H9 (cell line): ENCODE measurements around the gene CEP170B. TPM values are rescaled to one million over a fixed set of nuclear protein-coding genes. Genes with fewer than 3 reads are reported as not detected.

Experiments used
- DNase-seq: peaks from one replicate; pipeline ENCODE4 v3.0.0-alpha.2; 2017
- H2AFZ ChIP-seq: one replicate; pipeline ENCODE4 v1.6.1; 2013; ENCODE audit warnings: mild to moderate bottlenecking, low read length, control low read depth, moderate library complexity
- H2AK5ac ChIP-seq: 2 replicates; pipeline ENCODE4 v1.6.1; 2013; ENCODE audit warnings: low read length, control low read depth, mixed read lengths; ENCODE audit not compliant: insufficient read length
- H2BK120ac ChIP-seq: one replicate; pipeline ENCODE4 v1.6.1; 2013; ENCODE audit warnings: low read depth, mild to moderate bottlenecking, low read length, control low read depth, inconsistent platforms; ENCODE audit not compliant: poor library complexity, severe bottlenecking
- H2BK12ac ChIP-seq: 2 replicates; pipeline ENCODE4 v1.6.1; 2013; ENCODE audit warnings: low read length, control low read depth, mixed read lengths, low read depth; ENCODE audit not compliant: insufficient read length
- H2BK15ac ChIP-seq: 2 replicates; pipeline ENCODE4 v1.6.1; 2013; ENCODE audit warnings: low read depth, low read length, control low read depth
- H2BK20ac ChIP-seq: one replicate; pipeline ENCODE4 v1.6.1; 2013; ENCODE audit warnings: low read depth, mild to moderate bottlenecking, low read length, control low read depth, inconsistent platforms; ENCODE audit not compliant: poor library complexity, severe bottlenecking
- H2BK5ac ChIP-seq: 2 replicates; pipeline ENCODE4 v1.6.1; 2013; ENCODE audit warnings: low read length, control low read depth, mixed read lengths; ENCODE audit not compliant: insufficient read length
- H3K14ac ChIP-seq: 2 replicates; pipeline ENCODE4 v1.6.1; 2013; ENCODE audit warnings: low read length, control low read depth; ENCODE audit not compliant: insufficient read depth
- H3K18ac ChIP-seq: 2 replicates; pipeline ENCODE4 v1.6.1; 2013; ENCODE audit warnings: low read depth, mild to moderate bottlenecking, mixed read lengths, low read length, control low read depth; ENCODE audit not compliant: insufficient read length
- H3K23ac ChIP-seq: 2 replicates; pipeline ENCODE4 v1.6.1; 2013; ENCODE audit warnings: low read length, control low read depth, mixed read lengths, low read depth; ENCODE audit not compliant: insufficient read length
- H3K23me2 ChIP-seq: 2 replicates; pipeline ENCODE4 v1.6.1; 2013; ENCODE audit warnings: low read depth, mild to moderate bottlenecking, mixed read lengths, low read length, control low read depth; ENCODE audit not compliant: insufficient read length, poor library complexity, severe bottlenecking
- H3K27ac ChIP-seq: 2 replicates; pipeline ENCODE4 v1.5.1; 2013; ENCODE audit warnings: low read length, control low read depth, mixed read lengths, low read depth; ENCODE audit not compliant: insufficient read length
- H3K27me3 ChIP-seq: 2 replicates; pipeline ENCODE4 v1.6.1; 2013; ENCODE audit warnings: low read length, control low read depth, inconsistent platforms; ENCODE audit not compliant: insufficient read depth
- H3K4ac ChIP-seq: 2 replicates; pipeline ENCODE4 v1.6.1; 2013; ENCODE audit warnings: low read depth, mild to moderate bottlenecking, control low read depth, inconsistent platforms, low read length, moderate library complexity
- H3K4me1 ChIP-seq: 2 replicates; pipeline ENCODE4 v1.6.1; 2013; ENCODE audit warnings: low read length, control low read depth, inconsistent platforms; ENCODE audit not compliant: insufficient read depth
- H3K4me2 ChIP-seq: 2 replicates; pipeline ENCODE4 v1.6.1; 2013; ENCODE audit warnings: low read length, control low read depth, mixed read lengths; ENCODE audit not compliant: insufficient read length, insufficient read depth
- H3K56ac ChIP-seq: 2 replicates; pipeline ENCODE4 v1.6.1; 2013; ENCODE audit warnings: low read depth, mild to moderate bottlenecking, mixed read lengths, low read length, control low read depth; ENCODE audit not compliant: insufficient read length
- H3K79me1 ChIP-seq: 2 replicates; pipeline ENCODE4 v1.6.1; 2013; ENCODE audit warnings: low read depth, mild to moderate bottlenecking, moderate library complexity, low read length, control low read depth, inconsistent platforms; ENCODE audit not compliant: insufficient read depth, poor library complexity, severe bottlenecking
- H3K79me2 ChIP-seq: 2 replicates; pipeline ENCODE4 v1.6.1; 2013; ENCODE audit warnings: low read length, control low read depth, inconsistent platforms; ENCODE audit not compliant: insufficient read depth
- H3K9ac ChIP-seq: 2 replicates; pipeline ENCODE4 v1.6.1; 2013; ENCODE audit warnings: low read length, control low read depth, mixed read lengths; ENCODE audit not compliant: insufficient read length; ENCODE audit errors: extremely low read depth
- H3K9me3 ChIP-seq: one replicate; pipeline ENCODE4 v1.6.1; 2013; ENCODE audit warnings: low read depth, low read length, inconsistent platforms; ENCODE audit not compliant: control insufficient read depth
- H3T11ph ChIP-seq: one replicate; pipeline ENCODE4 v1.6.1; 2013; ENCODE audit warnings: mild to moderate bottlenecking, low read length, control low read depth, inconsistent platforms
- H4K20me1 ChIP-seq: one replicate; pipeline ENCODE4 v1.6.1; 2013; ENCODE audit not compliant: control insufficient read depth, insufficient read length, insufficient read depth
- H4K5ac ChIP-seq: 2 replicates; pipeline ENCODE4 v1.6.1; 2013; ENCODE audit warnings: low read depth, mild to moderate bottlenecking, mixed read lengths, low read length, control low read depth; ENCODE audit not compliant: insufficient read length
- H4K8ac ChIP-seq: replicated peaks from 2 replicates; pipeline ENCODE4 v1.6.1; 2013; ENCODE audit warnings: low read length, control low read depth, mixed read lengths, low read depth; ENCODE audit not compliant: insufficient read length
- H4K91ac ChIP-seq: 2 replicates; pipeline ENCODE4 v1.6.1; 2013; ENCODE audit warnings: low read depth, mild to moderate bottlenecking, moderate library complexity, mixed read lengths, low read length, control low read depth; ENCODE audit not compliant: insufficient read length
- H3K27ac Mint-ChIP-seq, 3 experiments: 2 replicates in 2 of 3; 3 replicates in 1 of 3; pipeline ENCODE4 v1.8.0; 2020 to 2021; ENCODE audit warnings: mixed read lengths in 3 of 3, mild to moderate bottlenecking in 1 of 3, moderate library complexity in 1 of 3
- H3K27me3 Mint-ChIP-seq: 2 replicates; pipeline ENCODE4 v1.8.0; 2021; ENCODE audit warnings: low read depth, mild to moderate bottlenecking, moderate library complexity, mixed read lengths
- H3K36me3 Mint-ChIP-seq, 3 experiments: 2 replicates in 2 of 3; 3 replicates in 1 of 3; pipeline ENCODE4 v1.8.0; 2020 to 2021; ENCODE audit warnings: low read depth in 3 of 3, mixed read lengths in 3 of 3; ENCODE audit not compliant: insufficient read depth in 1 of 3
- H3K4me1 Mint-ChIP-seq, 2 experiments: 2 replicates each; pipeline ENCODE4 v1.8.0; 2020; ENCODE audit warnings: mixed read lengths in 2 of 2
- H3K4me3 Mint-ChIP-seq, 2 experiments: 2 replicates in 1 of 2; 3 replicates in 1 of 2; pipeline ENCODE4 v1.8.0; 2020 to 2021; ENCODE audit warnings: mild to moderate bottlenecking in 2 of 2, mixed read lengths in 2 of 2, moderate library complexity in 1 of 2
- H3K9me3 Mint-ChIP-seq, 2 experiments: 2 replicates in 1 of 2; 3 replicates in 1 of 2; pipeline ENCODE4 v1.8.0; 2020; ENCODE audit warnings: mild to moderate bottlenecking in 2 of 2, mixed read lengths in 2 of 2, moderate library complexity in 1 of 2
- WGBS: extraction: QIAGEN DNeasy Blood & Tissue Kit; methylation state at CpG from one replicate; pipeline ENCODE4 v1.1.7; 2013; ENCODE audit warnings: missing lambda C conversion rate, low lambda C conversion rate, mixed read lengths; ENCODE audit not compliant: insufficient read length; ENCODE audit errors: extremely low coverage; 5-methylcytosine and 5-hydroxymethylcytosine counted together
- total RNA-seq: library from RNA; stranded (reverse); gene quantifications from 2 replicates; pipeline ENCODE4 v1.2.1, GENCODE V29; 2021
- TF ChIP-seq, protein P1 (sequence below): fragments of 200-600 bp; sonication (generic); conservative IDR thresholded peaks from 3 replicates; pipeline ENCODE4 v1.8.0; 2021; ENCODE audit warnings: antibody characterized with exemption, mild to moderate bottlenecking

CEP170B gene
- total RNA-seq, 1 experiment from 2014 or later: 28.8 TPM

- Histone ChIP-seq H3T11ph (no peak overlapping the region), H4K91ac (no peak overlapping the region), H2BK20ac (no peak overlapping the region), H3K27me3 (peaks cover 29% of the 10 kb centered on the region; the same call in 1 of the 2 replicates), H3K9ac (no peak overlapping the region), H2BK5ac (no peak overlapping the region), H2AK5ac (no peak overlapping the region), H2AFZ (no peak overlapping the region), H3K4ac (no peak overlapping the region), H3K79me1 (no peaks in the 10 kb centered on the region), H3K23ac (no peak overlapping the region), H2BK120ac (no peak overlapping the region), H3K14ac (no peak overlapping the region), H2BK12ac (no peak overlapping the region), H3K23me2 (no peaks in the 10 kb centered on the region), H3K27ac (no peak overlapping the region), H4K20me1 (no peaks in the 10 kb centered on the region), H3K4me1 (no peaks in the 10 kb centered on the region), H3K56ac (no peak overlapping the region), H3K18ac (no peak overlapping the region), H3K4me2 (no peak overlapping the region), H2BK15ac (no peak overlapping the region), H4K8ac (no peak overlapping the region), H4K5ac (no peak overlapping the region), H3K9me3 (no peaks in the 10 kb centered on the region), H3K79me2 (no peaks in the 10 kb centered on the region)
- TF ChIP-seq, protein P1, sequence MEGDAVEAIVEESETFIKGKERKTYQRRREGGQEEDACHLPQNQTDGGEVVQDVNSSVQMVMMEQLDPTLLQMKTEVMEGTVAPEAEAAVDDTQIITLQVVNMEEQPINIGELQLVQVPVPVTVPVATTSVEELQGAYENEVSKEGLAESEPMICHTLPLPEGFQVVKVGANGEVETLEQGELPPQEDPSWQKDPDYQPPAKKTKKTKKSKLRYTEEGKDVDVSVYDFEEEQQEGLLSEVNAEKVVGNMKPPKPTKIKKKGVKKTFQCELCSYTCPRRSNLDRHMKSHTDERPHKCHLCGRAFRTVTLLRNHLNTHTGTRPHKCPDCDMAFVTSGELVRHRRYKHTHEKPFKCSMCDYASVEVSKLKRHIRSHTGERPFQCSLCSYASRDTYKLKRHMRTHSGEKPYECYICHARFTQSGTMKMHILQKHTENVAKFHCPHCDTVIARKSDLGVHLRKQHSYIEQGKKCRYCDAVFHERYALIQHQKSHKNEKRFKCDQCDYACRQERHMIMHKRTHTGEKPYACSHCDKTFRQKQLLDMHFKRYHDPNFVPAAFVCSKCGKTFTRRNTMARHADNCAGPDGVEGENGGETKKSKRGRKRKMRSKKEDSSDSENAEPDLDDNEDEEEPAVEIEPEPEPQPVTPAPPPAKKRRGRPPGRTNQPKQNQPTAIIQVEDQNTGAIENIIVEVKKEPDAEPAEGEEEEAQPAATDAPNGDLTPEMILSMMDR: no peak
- DNase-seq: no peak
- no CpG with 5 or more reads among the region's 3 CpGs for WGBS
- no peaks in the 10 kb centered on the region for H3K36me3 Mint-ChIP-seq
- no peak overlapping the region for H3K27ac Mint-ChIP-seq
- H3K9me3 Mint-ChIP-seq: peaks cover 0 to 4% of the 10 kb centered on the region in 2 experiments; a peak in 2 of 5 replicates
- H3K4me3 Mint-ChIP-seq: peak overlapping the region in 1 of 2 experiments; percentile 59; a peak in 2 of 5 replicates
- peaks cover 94% of the 10 kb centered on the region for H3K27me3 Mint-ChIP-seq
- peaks cover 2 to 12% of the 10 kb centered on the region in 2 experiments; a peak in 3 of 4 replicates for H3K4me1 Mint-ChIP-seq
Measured at GRCh38 chr14:104935026-104935650, 70.1 kb downstream of the CEP170B start.
